Anterior cingulate cortex (tissue), 58 donors: ENCODE measurements around the gene PHACTR4.
"Not testable (repeated sequence)": the region's sequence is repeated elsewhere in the genome, so short reads cannot be mapped to it uniquely, and the experiment has no call there.

ENCODE experiments used
- DNase-seq, 58 donors: peaks; one replicate each; lab custom pipeline; 2025; lab: John Stamatoyannopoulos, UW

PHACTR4 gene

GRCh38 chr1:28428012-28428411 is 58.5 kb downstream of the PHACTR4 start:
- DNase-seq, result no peak

DNA sequence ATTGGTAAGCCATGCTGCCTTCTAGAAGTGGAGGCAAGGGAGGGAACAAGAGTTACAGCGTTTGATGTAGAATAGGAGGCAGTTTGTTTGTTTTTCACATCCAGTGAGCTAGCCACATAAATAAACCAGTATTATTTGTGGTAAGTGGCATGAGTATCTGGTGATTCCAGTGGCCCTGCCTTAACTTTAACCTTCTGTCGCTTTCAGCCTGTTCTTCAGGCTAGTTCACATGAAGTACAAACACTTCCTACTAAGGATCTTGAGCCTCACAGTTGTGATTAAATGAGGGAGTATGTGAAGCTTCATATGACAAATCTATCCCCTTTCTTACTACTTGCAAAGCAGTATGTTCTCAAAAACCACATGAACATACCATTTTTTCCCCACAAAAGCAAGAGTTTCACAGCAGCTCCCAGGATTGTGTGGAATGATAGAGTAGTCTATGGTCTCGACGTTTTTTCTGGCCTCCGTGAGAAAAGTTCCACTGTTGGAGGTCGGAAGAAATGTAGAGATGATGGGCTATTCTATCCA is 59.5 kb downstream of the PHACTR4 start:
- no peak for DNase-seq

- no peak for DNase-seq
Observed at GRCh38 chr1:28436211-28436769, 66.8 kb downstream of the PHACTR4 start.

GRCh38 chr1:28437264-28437923 is 67.9 kb downstream of the PHACTR4 start:
- peak in 1 of 58 donors; percentile 8 for DNase-seq

DNA sequence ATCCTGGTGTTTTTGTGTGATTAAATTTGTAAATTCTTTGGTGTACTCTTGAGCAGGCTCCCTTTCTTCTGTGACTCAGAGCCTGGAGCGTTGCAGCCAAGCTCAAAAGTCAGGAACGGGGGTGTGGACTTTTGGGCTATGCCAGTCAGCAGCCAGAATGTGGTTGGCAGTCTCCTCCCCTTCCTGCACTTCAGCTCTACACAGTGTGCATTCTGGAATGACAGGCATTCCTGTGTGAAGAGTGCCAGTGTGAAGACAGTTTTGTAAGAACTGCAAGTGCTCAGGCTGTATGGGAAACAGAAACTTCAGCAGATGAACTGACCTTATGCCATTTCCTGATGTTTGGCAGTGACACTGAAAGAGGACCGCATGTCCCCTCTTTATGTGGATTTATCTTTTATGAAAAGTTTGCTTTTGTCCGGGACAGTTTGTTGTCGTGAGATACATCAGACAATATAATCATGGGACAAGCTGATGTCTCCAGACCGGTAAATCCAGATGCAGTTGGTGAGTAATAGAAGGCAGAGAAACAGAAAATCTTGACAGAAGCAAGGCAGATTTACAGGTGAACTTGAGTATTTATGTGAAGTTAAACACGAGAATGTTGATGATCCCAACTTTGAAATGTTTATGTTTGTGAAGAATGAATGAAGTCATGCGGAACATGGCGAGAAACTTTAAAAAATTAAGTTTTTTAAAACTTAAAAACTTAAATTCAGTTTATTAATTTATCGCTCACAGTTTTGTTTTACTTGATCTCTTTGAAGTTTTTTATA is 68.6 kb downstream of the PHACTR4 start:
- DNase-seq, result peak in 25 of 58 donors; percentile 1 to 66 (median 8)

DNA sequence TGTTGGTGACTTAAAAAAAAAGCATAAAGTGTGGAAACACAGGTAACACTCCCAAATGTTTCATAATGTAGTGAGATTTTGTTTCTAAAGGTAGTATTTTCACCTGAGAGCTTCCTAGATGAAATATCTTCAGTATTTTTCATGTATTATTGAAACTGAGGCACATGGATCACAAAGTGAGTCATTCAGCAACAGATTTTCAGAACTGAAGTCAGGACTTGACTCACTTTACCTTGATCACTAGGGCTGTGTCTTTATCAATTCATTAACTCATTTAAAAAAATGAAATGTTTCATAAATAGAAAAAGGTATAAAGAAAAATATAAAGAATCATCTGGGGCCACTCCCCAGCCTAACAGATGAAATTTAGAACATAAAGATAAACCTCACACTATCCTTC is 69.8 kb downstream of the PHACTR4 start:
- no peak for DNase-seq

DNA sequence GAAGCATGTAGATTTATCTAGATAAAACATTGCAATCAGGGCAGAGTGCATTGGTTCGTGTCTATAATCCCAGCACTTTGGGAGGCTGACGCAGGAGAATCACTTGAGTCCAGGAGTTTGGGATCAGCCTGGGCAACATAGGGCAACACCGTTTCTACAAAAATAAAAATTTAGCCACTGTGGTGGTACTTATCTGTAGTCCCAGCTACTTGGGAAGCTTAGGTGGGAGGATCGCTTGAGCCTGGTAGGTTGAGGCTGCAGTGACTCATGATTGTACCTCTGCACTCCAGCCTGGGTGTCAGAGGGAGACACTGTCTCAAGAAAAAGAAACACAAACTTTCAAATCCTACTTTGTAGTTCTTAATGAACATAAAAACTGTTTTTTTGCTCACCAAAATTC is 72.1 kb downstream of the PHACTR4 start:
- no peak for DNase-seq

DNA sequence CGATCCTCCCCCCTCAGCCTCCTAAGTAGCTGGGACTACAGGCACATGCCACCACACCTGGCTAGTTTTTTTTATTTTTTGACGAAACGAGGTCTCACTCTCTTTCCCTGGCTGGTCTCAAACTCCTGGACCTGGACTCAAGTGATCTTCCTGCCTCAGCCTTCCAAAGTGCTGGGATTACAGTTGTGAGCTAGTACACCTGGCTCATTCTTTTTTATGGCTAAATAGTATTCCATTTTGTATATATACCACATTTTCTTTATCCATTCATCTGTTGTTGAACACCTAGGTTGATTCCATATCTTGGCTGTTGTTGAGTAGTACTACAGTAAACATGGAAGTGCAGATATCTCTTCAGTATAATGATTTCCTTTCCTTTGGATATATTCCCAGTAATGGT is 74.0 kb downstream of the PHACTR4 start:
- DNase-seq, result no peak

DNA sequence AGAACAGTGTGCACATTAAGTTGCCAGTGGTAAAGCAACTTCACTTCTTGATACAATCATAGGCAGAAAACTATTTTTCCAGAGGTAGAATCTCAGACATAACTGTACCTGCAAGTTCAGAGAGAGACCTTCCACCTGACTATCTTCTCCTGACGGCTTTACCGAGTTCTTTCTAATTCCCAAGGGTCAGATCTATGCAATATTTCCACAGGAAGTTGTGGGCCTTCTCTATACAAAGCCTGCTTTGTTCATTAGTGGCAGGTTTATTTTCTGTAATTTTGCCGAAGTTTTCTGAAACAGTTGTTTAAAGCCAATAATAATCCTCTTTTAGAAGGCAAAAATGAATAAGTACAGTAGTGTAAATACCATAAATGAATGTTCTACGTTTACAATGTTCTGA is 78.1 kb downstream of the PHACTR4 start:
- DNase-seq, result no peak

DNA sequence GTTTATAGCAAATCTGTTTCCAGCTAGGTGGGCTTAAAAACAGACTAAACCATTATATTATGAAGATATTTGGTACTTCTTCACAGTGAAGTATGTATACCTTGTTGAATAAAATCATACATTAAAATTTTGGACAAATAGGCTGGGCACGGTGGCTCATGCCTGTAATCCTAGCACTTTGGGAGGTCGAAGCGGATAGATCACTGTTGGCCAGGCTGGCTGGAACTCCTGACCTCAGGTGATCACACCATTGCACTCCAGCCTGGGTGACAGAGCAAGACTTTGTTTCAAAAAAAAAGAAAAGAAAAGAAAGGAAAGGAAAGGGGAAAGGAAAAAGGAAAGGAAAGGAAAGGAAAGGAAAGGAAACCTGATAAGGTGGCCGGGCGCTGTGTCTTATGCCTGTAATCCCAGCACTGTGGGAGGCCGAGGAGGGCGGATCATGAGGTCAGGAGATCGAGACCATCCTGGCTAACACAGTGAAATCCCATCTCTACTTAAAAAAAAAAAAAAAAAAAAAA is 78.6 kb downstream of the PHACTR4 start:
- DNase-seq, result not testable (repeated sequence)

- no peak for DNase-seq
Observed at GRCh38 chr1:28449904-28450303, 80.4 kb downstream of the PHACTR4 start.

GRCh38 chr1:28450561-28450960 is 81.0 kb downstream of the PHACTR4 start:
- no peak for DNase-seq

- no peak for DNase-seq
Observed at GRCh38 chr1:28451011-28451410, 81.5 kb downstream of the PHACTR4 start.

DNA sequence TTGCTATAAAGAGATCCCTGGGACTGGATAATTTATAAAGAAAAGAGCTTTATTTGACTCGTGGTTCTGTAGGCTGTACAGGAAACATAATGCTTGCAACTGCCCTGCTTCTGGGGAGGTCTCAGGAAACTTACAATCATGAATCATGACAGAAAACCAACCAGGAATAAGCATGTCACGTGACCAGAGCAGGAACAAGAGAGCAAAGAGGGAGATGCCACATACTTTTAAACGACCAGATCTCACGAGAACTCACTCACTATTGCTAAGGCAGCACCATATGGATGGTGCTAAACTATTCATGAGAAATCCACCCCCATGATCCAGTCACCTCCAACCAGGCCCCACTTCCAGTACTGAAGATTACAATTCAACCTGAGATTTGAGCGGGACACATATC is 86.5 kb downstream of the PHACTR4 start:
- DNase-seq, result no peak

DNA sequence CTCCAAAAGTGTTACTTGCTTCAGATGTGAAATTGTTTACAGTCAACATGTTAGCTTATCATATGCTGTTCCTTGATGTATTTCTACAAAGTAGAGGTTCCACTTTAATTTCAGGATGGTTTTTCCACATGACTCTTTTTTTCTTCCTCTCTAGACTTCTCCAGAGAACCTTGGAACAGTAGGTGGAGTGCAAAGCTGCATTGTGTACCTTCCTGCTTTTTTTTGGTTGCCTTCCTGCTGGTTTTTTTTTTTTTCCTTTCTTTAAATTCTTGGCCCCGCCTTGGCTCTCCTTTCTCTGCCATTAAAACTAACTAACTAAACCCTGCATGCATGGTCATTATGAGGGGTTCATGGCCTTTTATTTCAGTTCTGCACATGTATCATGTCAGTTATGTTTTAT is 88.1 kb downstream of the PHACTR4 start:
- no peak for DNase-seq

GRCh38 chr1:28458237-28459228 is 89.0 kb downstream of the PHACTR4 start:
- DNase-seq, result no peak

DNA sequence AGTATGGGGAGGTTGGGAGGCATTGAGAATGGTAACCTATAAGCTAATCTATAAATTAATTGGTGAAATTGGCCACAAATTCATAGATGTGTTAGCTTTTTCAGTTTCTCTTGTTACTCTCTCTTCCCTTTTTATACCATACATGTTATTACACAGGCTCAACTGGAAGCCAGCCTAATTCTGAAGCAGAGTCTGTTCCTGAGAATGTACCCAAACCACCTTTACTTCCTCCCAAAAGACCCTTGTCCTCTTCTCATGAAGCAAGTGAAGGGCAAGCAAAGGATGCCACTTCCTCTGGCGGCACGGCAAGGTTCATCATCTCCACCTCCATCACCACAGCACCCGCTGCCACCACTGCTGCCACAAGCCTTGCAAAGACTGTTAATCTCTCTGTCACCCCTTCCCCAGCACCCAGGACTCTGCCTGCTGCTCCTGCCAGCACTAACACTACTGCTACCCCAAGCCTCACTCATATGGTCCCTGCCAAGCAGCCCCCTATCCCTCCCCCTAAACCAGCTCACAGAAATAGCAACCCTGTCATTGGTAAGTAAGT is 96.8 kb downstream of the PHACTR4 start:
- no peak for DNase-seq

DNA sequence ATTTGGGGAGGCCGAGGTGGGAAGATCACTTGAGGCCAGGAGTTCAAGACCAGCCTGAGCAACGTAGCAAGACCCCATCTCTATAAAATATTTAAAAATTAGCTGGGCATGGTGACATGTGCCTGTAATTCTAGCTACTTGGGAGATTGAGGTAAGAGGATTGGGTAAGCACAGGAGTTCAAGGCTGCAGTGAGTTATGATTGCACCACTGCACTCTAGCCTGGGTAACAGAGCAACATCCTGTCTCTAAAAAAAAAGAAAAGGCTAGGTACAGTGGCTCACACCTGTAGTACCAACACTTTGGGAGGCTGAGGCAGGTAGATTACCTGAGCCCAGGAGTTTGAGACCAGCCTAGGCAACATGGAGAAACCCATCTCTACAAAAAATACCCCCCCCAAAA is 100.6 kb downstream of the PHACTR4 start:
- no peak for DNase-seq

- not testable (repeated sequence) for DNase-seq
Observed at GRCh38 chr1:28479497-28479896, 110.0 kb downstream of the PHACTR4 start.

- DNase-seq, result no peak
Observed at GRCh38 chr1:28480308-28480707, 110.8 kb downstream of the PHACTR4 start.
